ENCODE results near the gene C1QTNF12. TPM values are rescaled to one million over a fixed set of nuclear protein-coding genes. Genes with fewer than 3 reads are reported as not detected.

C1QTNF12 gene
- total RNA-seq, 3 donors from 2014 or later = 2.0 TPM; not detected in 2

DNA sequence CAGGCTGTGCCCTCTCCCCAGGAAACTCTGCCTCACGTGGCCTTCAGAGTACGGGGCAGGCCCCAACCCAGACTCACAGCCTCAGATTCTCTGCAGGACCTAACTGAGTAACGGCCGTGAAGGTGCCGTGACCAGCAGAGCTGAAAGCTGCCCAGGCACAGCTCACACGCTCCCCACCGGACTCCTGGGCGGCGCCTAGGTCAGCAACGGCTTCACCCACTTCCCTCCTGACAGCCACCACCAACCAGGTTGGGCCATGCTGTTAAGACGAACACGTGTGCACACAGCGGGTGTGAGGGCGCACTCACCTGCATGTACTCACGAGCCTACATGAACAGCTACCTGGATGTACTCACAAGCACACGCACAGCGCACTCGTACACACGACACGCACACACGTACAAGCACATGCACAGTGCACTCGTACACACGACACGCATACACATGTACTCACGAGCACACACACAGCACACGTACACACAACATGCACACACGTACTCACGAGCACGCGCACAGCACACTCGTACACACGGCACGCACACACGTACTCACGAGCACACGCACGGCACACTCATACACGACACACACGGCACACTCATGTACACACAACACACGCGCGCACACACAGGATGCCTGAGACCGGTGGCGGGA, 23.8 kb downstream of the C1QTNF12 start:
- H3K4me3 ChIP-seq = no peak overlapping the region
- H3K27ac ChIP-seq = no peak overlapping the region
- intact Hi-C loops (cut with DNase I; ENCODE audit: low total_unique reads) = no loop called here
- DNase-seq (ENCODE audit: low spot score in 2 of 2) = no peak
- no peaks in the 10 kb centered on the region for H3K9me3 ChIP-seq
- H3K27me3 ChIP-seq = no peaks in the 10 kb centered on the region
- TF ChIP-seq POLR2A (IDR thresholded peaks at IDR 0.05) (no peak), POLR2AphosphoS5 (IDR thresholded peaks at IDR 0.05) (no peak)
- TF ChIP-seq, protein P1, sequence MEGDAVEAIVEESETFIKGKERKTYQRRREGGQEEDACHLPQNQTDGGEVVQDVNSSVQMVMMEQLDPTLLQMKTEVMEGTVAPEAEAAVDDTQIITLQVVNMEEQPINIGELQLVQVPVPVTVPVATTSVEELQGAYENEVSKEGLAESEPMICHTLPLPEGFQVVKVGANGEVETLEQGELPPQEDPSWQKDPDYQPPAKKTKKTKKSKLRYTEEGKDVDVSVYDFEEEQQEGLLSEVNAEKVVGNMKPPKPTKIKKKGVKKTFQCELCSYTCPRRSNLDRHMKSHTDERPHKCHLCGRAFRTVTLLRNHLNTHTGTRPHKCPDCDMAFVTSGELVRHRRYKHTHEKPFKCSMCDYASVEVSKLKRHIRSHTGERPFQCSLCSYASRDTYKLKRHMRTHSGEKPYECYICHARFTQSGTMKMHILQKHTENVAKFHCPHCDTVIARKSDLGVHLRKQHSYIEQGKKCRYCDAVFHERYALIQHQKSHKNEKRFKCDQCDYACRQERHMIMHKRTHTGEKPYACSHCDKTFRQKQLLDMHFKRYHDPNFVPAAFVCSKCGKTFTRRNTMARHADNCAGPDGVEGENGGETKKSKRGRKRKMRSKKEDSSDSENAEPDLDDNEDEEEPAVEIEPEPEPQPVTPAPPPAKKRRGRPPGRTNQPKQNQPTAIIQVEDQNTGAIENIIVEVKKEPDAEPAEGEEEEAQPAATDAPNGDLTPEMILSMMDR (IDR thresholded peaks at IDR 0.05) = no peak
- no peaks in the 10 kb centered on the region for H3K4me1 ChIP-seq
- peaks cover 5% of the 10 kb centered on the region for H3K36me3 ChIP-seq

DNA sequence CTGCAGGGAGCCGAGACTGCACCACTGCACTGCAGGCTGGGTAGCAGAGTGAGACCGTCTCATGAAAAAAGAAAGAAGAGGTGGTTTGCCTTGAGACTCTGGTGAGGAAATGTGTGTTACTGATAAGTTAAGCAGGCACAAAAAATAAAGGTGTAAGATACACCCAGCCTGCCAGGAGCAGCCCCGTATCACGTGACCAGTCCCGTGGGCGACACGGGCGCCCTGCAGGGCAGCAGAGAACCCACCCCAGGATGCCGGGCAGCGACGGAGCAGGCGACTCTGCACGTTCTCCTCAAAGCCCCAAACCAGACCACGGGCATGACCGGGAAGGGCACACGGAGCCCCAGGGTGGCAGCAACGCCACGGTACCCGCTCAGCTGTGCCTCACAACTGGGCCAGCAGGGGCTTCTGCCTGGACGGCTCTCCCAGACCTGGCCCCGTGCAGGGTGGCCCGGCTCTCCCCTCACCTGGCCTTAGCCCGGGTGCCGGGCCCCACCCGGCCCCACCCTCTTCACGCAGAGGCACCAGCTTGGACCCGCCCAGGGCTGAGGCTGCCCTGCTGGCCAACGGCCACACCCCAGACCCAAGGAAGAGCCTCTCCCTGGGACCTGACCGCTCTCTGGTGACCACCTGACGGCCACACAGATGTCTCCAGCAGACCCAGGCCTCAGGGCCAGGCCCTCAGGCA, 24.5 kb downstream of the C1QTNF12 start:
- Histone ChIP-seq H3K9me3 (no peaks in the 10 kb centered on the region), H3K4me1 (no peaks in the 10 kb centered on the region), H3K27ac (no peak overlapping the region), H3K36me3 (peaks cover 5% of the 10 kb centered on the region), H3K27me3 (no peaks in the 10 kb centered on the region), H3K4me3 (no peak overlapping the region)
- no peak for TF ChIP-seq POLR2A (IDR thresholded peaks at IDR 0.05)
- TF ChIP-seq POLR2AphosphoS5 (IDR thresholded peaks at IDR 0.05) = no peak
- TF ChIP-seq, protein P1 (IDR thresholded peaks at IDR 0.05) = no peak
- no peak for DNase-seq (ENCODE audit: low spot score in 2 of 2)
- intact Hi-C loops (cut with DNase I; ENCODE audit: low total_unique reads) = no loop called here

DNA sequence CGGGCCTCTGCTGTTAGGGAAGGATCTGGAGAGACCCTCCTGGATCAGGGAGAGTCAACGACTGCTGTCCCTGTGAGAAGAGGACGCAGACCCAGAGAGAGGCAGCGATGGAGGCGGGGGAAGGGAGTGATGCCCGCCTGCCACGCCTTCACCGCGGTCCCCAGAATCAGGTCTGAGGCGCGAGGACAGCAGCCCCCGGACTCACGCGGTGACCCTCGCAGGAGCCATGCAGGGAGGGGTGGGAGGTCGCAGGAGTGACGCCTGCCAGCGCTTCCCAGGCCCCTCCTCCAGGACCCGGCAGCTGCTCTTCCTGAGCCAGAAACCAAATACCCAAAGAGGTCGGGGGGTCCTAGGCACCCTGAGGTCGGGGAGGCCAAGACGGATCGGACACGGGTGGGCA, 26.3 kb downstream of the C1QTNF12 start:
- TF ChIP-seq POLR2A (IDR thresholded peaks at IDR 0.05) = no peak
- no peak for TF ChIP-seq POLR2AphosphoS5 (IDR thresholded peaks at IDR 0.05)
- TF ChIP-seq, protein P1 (IDR thresholded peaks at IDR 0.05) = no peak
- no peaks in the 10 kb centered on the region for H3K27me3 ChIP-seq
- H3K4me1 ChIP-seq = no peaks in the 10 kb centered on the region
- no peaks in the 10 kb centered on the region for H3K9me3 ChIP-seq
- no peak for DNase-seq (ENCODE audit: low spot score in 2 of 2)
- H3K4me3 ChIP-seq = no peak overlapping the region
- peaks cover 5% of the 10 kb centered on the region for H3K36me3 ChIP-seq
- no peak overlapping the region for H3K27ac ChIP-seq
- intact Hi-C loops (cut with DNase I; ENCODE audit: low total_unique reads) = no loop called here

DNA sequence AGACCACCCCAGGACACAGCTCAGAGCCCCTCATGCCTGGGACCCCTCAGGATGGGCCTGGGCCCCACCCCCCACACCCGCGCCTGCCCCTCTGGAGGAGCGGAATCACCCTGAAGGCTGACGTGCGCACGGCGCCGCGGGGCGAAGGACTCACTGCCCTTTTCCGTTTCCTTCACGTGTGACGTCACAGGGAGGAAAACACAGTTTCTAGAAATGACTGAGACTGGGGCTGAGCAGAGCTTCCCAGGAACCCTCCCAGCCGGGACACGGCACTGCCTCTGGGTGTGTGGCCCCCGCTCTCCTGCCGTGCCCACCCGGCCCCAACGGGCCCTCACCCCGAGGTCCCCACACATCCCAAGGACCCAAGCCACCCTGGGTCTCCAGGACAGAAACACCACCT, 27.2 kb downstream of the C1QTNF12 start:
- no peaks in the 10 kb centered on the region for H3K27me3 ChIP-seq
- peaks cover 5% of the 10 kb centered on the region for H3K36me3 ChIP-seq
- DNase-seq (ENCODE audit: low spot score in 2 of 2) = no peak
- H3K27ac ChIP-seq = no peak overlapping the region
- intact Hi-C loops (cut with DNase I; ENCODE audit: low total_unique reads) = no loop called here
- H3K9me3 ChIP-seq = no peaks in the 10 kb centered on the region
- H3K4me1 ChIP-seq = no peaks in the 10 kb centered on the region
- TF ChIP-seq POLR2AphosphoS5 (IDR thresholded peaks at IDR 0.05) (no peak), POLR2A (IDR thresholded peaks at IDR 0.05) (no peak)
- TF ChIP-seq, protein P1 (IDR thresholded peaks at IDR 0.05) = no peak
- no peak overlapping the region for H3K4me3 ChIP-seq

DNA sequence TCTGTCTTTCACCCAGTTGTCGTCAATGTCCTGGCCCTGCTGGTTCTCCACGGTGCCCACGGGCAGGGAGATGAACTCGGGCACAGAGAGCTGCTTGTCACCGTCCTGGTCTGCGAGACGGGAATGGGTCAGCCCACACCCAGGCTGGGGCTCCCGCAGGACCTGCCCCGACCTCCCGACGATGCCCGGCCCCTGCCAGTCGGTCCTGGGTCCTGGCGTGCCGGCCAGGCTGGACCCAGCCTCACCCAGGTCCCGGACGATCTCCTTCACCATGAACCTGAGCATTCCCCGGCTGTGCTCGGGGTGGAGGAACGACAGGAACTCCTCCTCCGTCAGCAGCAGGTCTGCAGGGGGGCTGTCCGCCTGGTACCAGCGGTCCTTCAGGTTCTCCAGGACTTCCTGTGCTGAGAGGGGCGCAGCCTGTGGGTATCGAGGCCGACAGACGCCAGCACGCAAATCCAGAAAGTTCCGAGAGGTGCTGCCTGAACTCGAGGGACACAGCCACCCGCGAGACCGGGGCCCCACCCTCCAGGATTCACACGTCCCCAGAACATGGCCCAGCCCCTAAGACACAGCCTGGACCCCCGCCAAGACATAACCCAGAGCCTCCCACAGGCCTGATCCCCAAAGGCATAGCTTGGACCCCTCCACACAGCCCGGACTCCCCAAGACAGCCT, 27.9 kb downstream of the C1QTNF12 start:
- TF ChIP-seq, protein P1 (IDR thresholded peaks at IDR 0.05) = no peak
- TF ChIP-seq POLR2AphosphoS5 (IDR thresholded peaks at IDR 0.05) = no peak
- TF ChIP-seq POLR2A (IDR thresholded peaks at IDR 0.05) = no peak
- Histone ChIP-seq H3K36me3 (peaks cover 5% of the 10 kb centered on the region), H3K27me3 (no peaks in the 10 kb centered on the region), H3K4me1 (no peaks in the 10 kb centered on the region), H3K4me3 (no peak overlapping the region), H3K27ac (no peak overlapping the region), H3K9me3 (no peaks in the 10 kb centered on the region)
- DNase-seq (ENCODE audit: low spot score in 2 of 2) = no peak
- intact Hi-C loops (cut with DNase I; ENCODE audit: low total_unique reads) = no loop called here

All from breast epithelium (tissue), 4 donors.